ENCODE measurements around the gene FUT7. TPM values are rescaled to one million over a fixed set of nuclear protein-coding genes. Genes with fewer than 3 reads are reported as not detected.

Gene FUT7
- total RNA-seq, 1 donor, result not detected

DNA sequence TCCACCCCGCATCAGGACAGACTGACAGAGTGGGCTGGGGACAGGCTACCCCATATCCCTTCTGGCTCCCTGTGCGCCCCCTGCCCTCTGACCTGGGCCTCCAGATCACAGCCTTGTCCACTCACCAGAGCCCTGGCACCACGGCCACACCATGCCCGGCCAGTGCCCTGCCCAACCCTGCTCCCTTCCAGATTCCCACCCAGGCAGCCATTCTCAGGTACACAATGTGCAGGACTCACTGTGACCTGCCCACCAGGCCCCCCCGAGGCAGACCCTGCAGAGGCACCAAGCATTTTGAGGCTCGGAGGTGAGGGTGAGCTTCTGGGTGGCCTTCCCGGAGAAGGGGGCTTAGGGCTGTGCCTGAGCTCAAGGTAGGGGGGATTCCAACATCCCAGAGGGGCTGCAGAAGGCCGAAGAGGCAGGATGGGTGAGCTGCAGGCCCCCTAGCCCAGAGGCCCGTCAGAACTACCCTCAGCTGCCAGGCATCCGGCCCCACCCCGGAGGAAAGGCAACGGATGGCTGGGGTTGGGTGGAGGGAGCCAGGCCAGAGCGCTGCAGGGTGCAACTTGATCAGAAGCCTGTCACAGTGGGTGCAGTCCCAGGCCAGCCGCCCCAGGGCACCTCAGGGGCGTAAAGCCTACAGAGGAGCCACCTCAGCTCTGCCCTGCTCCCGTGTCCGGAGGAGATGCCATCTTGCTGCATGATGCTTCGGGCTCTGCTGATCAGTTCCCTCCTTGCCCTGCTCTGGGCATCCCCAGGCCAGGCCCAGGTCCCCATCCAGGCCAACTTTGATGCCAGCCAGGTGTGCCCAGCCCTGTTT lies 49.4 kb downstream of the FUT7 start, which contains the start of gene LCNL1:
TSS of gene LCNL1 (plus strand) at position 762 of the 820 bp plus-strand sequence. CDS start 594 bp downstream, outside the sequence.
- no peak for DNase-seq (ENCODE audit: low read depth)
- H3K4me3 ChIP-seq (ENCODE audit: low read depth, low read length), result no peak within 1 kb of the TSS
- TF ChIP-seq, protein P1, sequence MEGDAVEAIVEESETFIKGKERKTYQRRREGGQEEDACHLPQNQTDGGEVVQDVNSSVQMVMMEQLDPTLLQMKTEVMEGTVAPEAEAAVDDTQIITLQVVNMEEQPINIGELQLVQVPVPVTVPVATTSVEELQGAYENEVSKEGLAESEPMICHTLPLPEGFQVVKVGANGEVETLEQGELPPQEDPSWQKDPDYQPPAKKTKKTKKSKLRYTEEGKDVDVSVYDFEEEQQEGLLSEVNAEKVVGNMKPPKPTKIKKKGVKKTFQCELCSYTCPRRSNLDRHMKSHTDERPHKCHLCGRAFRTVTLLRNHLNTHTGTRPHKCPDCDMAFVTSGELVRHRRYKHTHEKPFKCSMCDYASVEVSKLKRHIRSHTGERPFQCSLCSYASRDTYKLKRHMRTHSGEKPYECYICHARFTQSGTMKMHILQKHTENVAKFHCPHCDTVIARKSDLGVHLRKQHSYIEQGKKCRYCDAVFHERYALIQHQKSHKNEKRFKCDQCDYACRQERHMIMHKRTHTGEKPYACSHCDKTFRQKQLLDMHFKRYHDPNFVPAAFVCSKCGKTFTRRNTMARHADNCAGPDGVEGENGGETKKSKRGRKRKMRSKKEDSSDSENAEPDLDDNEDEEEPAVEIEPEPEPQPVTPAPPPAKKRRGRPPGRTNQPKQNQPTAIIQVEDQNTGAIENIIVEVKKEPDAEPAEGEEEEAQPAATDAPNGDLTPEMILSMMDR (IDR thresholded peaks at IDR 0.05; ENCODE audit: insufficient read depth, low read length), result no peak

GRCh38 chr9:136981588-136982231 lies 50.2 kb downstream of the FUT7 start:
- no peak for DNase-seq (ENCODE audit: low read depth)
- TF ChIP-seq, protein P1 (IDR thresholded peaks at IDR 0.05; ENCODE audit: insufficient read depth, low read length), result no peak
- H3K4me3 ChIP-seq (ENCODE audit: low read depth, low read length), result no peak overlapping the region

- no peak overlapping the region for H3K4me3 ChIP-seq (ENCODE audit: low read depth, low read length)
- DNase-seq (ENCODE audit: low read depth), result no peak
- TF ChIP-seq, protein P1 (IDR thresholded peaks at IDR 0.05; ENCODE audit: insufficient read depth, low read length), result no peak
Measured at GRCh38 chr9:136980669-136981478, 51.0 kb downstream of the FUT7 start.

Other genes with a start within 250 kb of the FUT7 start
- gene TMEM141, start 240.7 kb downstream of the FUT7 start, total RNA-seq (ENCODE audit: low replicate concordance), result 9.4 and 30.8 TPM in 2 replicates
- gene CCDC183, start 235.8 kb downstream of the FUT7 start, total RNA-seq (ENCODE audit: low replicate concordance), result 0.16 TPM in 1 of 2 replicates, not detected in the other
- gene RABL6, start 224.1 kb downstream of the FUT7 start, total RNA-seq (ENCODE audit: low replicate concordance), result 49.8 and 62.0 TPM in 2 replicates
- gene AJM1, start 189.6 kb downstream of the FUT7 start, total RNA-seq (ENCODE audit: low replicate concordance), result 1.1 and 1.3 TPM in 2 replicates
- 28.7 and 83.2 TPM in 2 replicates for gene PHPT1, start 182.7 kb downstream of the FUT7 start, total RNA-seq (ENCODE audit: low replicate concordance)
- 0.81 TPM in 1 of 2 replicates, not detected in the other for gene MAMDC4, start 179.7 kb downstream of the FUT7 start, total RNA-seq (ENCODE audit: low replicate concordance)
- 83.0 and 248 TPM in 2 replicates for gene EDF1, start 165.8 kb downstream of the FUT7 start, total RNA-seq (ENCODE audit: low replicate concordance)
- 5.6 and 7.9 TPM in 2 replicates for gene TRAF2, start 145.6 kb downstream of the FUT7 start, total RNA-seq (ENCODE audit: low replicate concordance)
- gene FBXW5, start 87.3 kb downstream of the FUT7 start, total RNA-seq (ENCODE audit: low replicate concordance), result 52.6 and 139 TPM in 2 replicates
- 0.36 TPM in 1 of 2 replicates, not detected in the other for gene C8G, start 86.8 kb downstream of the FUT7 start, total RNA-seq (ENCODE audit: low replicate concordance)
- gene LCN12, start 79.8 kb downstream of the FUT7 start, total RNA-seq (ENCODE audit: low replicate concordance), result not detected in 2 replicates
- gene PTGDS, start 54.6 kb downstream of the FUT7 start, total RNA-seq (ENCODE audit: low replicate concordance), result 27.6 and 32.8 TPM in 2 replicates
- 0.54 and 15.3 TPM in 2 replicates for gene LCNL1, start 49.1 kb downstream of the FUT7 start, total RNA-seq (ENCODE audit: low replicate concordance)
- gene PAXX, start 39.7 kb downstream of the FUT7 start, total RNA-seq (ENCODE audit: low replicate concordance), result 7.1 and 18.3 TPM in 2 replicates
- gene CLIC3, start 35.5 kb downstream of the FUT7 start, total RNA-seq (ENCODE audit: low replicate concordance), result 4.3 and 5.2 TPM in 2 replicates
- gene ABCA2, start 3.9 kb downstream of the FUT7 start, total RNA-seq (ENCODE audit: low replicate concordance), result 21.0 and 25.0 TPM in 2 replicates
- gene NPDC1, start 14.1 kb upstream of the FUT7 start, total RNA-seq (ENCODE audit: low replicate concordance), result 23.8 and 31.6 TPM in 2 replicates
- 0.09 TPM in 1 of 2 replicates, not detected in the other for gene ENTPD2, start 22.0 kb upstream of the FUT7 start, total RNA-seq (ENCODE audit: low replicate concordance)
- gene SAPCD2, start 38.5 kb upstream of the FUT7 start, total RNA-seq (ENCODE audit: low replicate concordance), result 0.41 and 1.5 TPM in 2 replicates
- 12.7 and 17.7 TPM in 2 replicates for gene UAP1L1, start 45.4 kb upstream of the FUT7 start, total RNA-seq (ENCODE audit: low replicate concordance)
- 50.8 and 103 TPM in 2 replicates for gene MAN1B1, start 54.9 kb upstream of the FUT7 start, total RNA-seq (ENCODE audit: low replicate concordance)
- 69.5 and 72.3 TPM in 2 replicates for gene DPP7, start 82.6 kb upstream of the FUT7 start, total RNA-seq (ENCODE audit: low replicate concordance)
- gene GRIN1, start 107.1 kb upstream of the FUT7 start, total RNA-seq (ENCODE audit: low replicate concordance), result not detected in 2 replicates
- gene LRRC26, start 138.0 kb upstream of the FUT7 start, total RNA-seq (ENCODE audit: low replicate concordance), result not detected in 2 replicates
- not detected in 2 replicates for gene TMEM210, start 140.0 kb upstream of the FUT7 start, total RNA-seq (ENCODE audit: low replicate concordance)
- gene ANAPC2, start 156.5 kb upstream of the FUT7 start, total RNA-seq (ENCODE audit: low replicate concordance), result 25.7 and 28.0 TPM in 2 replicates
- 43.5 and 51.5 TPM in 2 replicates for gene SSNA1, start 156.6 kb upstream of the FUT7 start, total RNA-seq (ENCODE audit: low replicate concordance)
- 8.0 and 10.5 TPM in 2 replicates for gene TPRN, start 168.7 kb upstream of the FUT7 start, total RNA-seq (ENCODE audit: low replicate concordance)
- 32.3 and 34.7 TPM in 2 replicates for gene TMEM203, start 173.6 kb upstream of the FUT7 start, total RNA-seq (ENCODE audit: low replicate concordance)
- gene NDOR1, start 173.6 kb upstream of the FUT7 start, total RNA-seq (ENCODE audit: low replicate concordance), result 8.5 and 8.6 TPM in 2 replicates
- gene RNF208, start 190.2 kb upstream of the FUT7 start, total RNA-seq (ENCODE audit: low replicate concordance), result 0.45 TPM in 1 of 2 replicates, not detected in the other
- 0.36 and 0.49 TPM in 2 replicates for gene CYSRT1, start 193.1 kb upstream of the FUT7 start, total RNA-seq (ENCODE audit: low replicate concordance)
- 0.09 TPM in 1 of 2 replicates, not detected in the other for gene RNF224, start 195.4 kb upstream of the FUT7 start, total RNA-seq (ENCODE audit: low replicate concordance)
- not detected in 2 replicates for gene SLC34A3, start 198.8 kb upstream of the FUT7 start, total RNA-seq (ENCODE audit: low replicate concordance)
- gene TUBB4B, start 209.2 kb upstream of the FUT7 start, total RNA-seq (ENCODE audit: low replicate concordance), result 21.8 and 195 TPM in 2 replicates
- gene STPG3, start 219.2 kb upstream of the FUT7 start, total RNA-seq (ENCODE audit: low replicate concordance), result not detected in 2 replicates
- 27.1 and 43.7 TPM in 2 replicates for gene NELFB, start 223.2 kb upstream of the FUT7 start, total RNA-seq (ENCODE audit: low replicate concordance)
- gene TOR4A, start 245.6 kb upstream of the FUT7 start, total RNA-seq (ENCODE audit: low replicate concordance), result 12.6 and 31.3 TPM in 2 replicates

Data from fibroblast of the aortic adventitia (primary cell).